Trophoblast cell (in vitro differentiated cells and primary cell): ENCODE data around the gene KCNMA1.

ENCODE experiments used
- DNase-seq, 2 donors: peaks; one replicate each; pipeline ENCODE4 v3.0.0-alpha.2; 2016
- H2AFZ ChIP-seq: 2 replicates; pipeline ENCODE4 v1.6.1; 2013; ENCODE audit warnings: low read length, moderate library complexity, mild to moderate bottlenecking; ENCODE audit not compliant: insufficient read depth, poor library complexity
- H2AK5ac ChIP-seq: 2 replicates; pipeline ENCODE4 v1.6.1; 2013; ENCODE audit warnings: mild to moderate bottlenecking, low read length
- H2BK120ac ChIP-seq: 2 replicates; pipeline ENCODE4 v1.6.1; 2013; ENCODE audit warnings: low read length, mild to moderate bottlenecking, moderate library complexity; ENCODE audit not compliant: insufficient read depth, poor library complexity
- H2BK12ac ChIP-seq: 2 replicates; pipeline ENCODE4 v1.6.1; 2013; ENCODE audit warnings: mild to moderate bottlenecking, low read length, moderate library complexity
- H2BK5ac ChIP-seq: 2 replicates; pipeline ENCODE4 v1.6.1; 2013; ENCODE audit warnings: low read length, low read depth, moderate library complexity, mild to moderate bottlenecking; ENCODE audit not compliant: poor library complexity
- H3K14ac ChIP-seq: 2 replicates; pipeline ENCODE4 v1.6.1; 2013; ENCODE audit warnings: mild to moderate bottlenecking, low read length
- H3K18ac ChIP-seq: 2 replicates; pipeline ENCODE4 v1.6.1; 2013; ENCODE audit warnings: mild to moderate bottlenecking, low read length
- H3K23ac ChIP-seq: 2 replicates; pipeline ENCODE4 v1.6.1; 2013; ENCODE audit warnings: low read length
- H3K27ac ChIP-seq: 2 replicates; pipeline ENCODE4 v1.5.1; 2013; ENCODE audit warnings: low read depth, mild to moderate bottlenecking, inconsistent platforms, low read length, moderate library complexity
- H3K27me3 ChIP-seq: 2 replicates; pipeline ENCODE4 v1.6.1; 2013; ENCODE audit warnings: inconsistent platforms, mild to moderate bottlenecking, low read length, moderate library complexity; ENCODE audit not compliant: insufficient read depth
- H3K36me3 ChIP-seq, 2 experiments: 1 replicate in 1 of 2; 2 replicates in 1 of 2; pipeline ENCODE4 v1.6.1; 2013; ENCODE audit warnings: low read length in 2 of 2, mild to moderate bottlenecking in 2 of 2, moderate library complexity in 1 of 2; ENCODE audit not compliant: insufficient read depth in 2 of 2, control insufficient read depth in 1 of 2
- H3K4ac ChIP-seq: 2 replicates; pipeline ENCODE4 v1.6.1; 2013; ENCODE audit warnings: low read depth, mild to moderate bottlenecking, low read length, moderate library complexity
- H3K4me1 ChIP-seq, 2 experiments: 1 replicate in 1 of 2; 2 replicates in 1 of 2; pipeline ENCODE4 v1.6.1; 2013; ENCODE audit warnings: low read length in 2 of 2, mild to moderate bottlenecking in 2 of 2, moderate library complexity in 1 of 2; ENCODE audit not compliant: insufficient read depth in 2 of 2, control insufficient read depth in 1 of 2
- H3K4me2 ChIP-seq: 2 replicates; pipeline ENCODE4 v1.6.1; 2013; ENCODE audit warnings: inconsistent platforms, mild to moderate bottlenecking, low read length, moderate library complexity
- H3K4me3 ChIP-seq: 2 replicates; pipeline ENCODE4 v1.5.1; 2013; ENCODE audit warnings: mild to moderate bottlenecking, low read depth, low read length, inconsistent platforms
- H3K79me1 ChIP-seq: one replicate; pipeline ENCODE4 v1.6.1; 2013; ENCODE audit warnings: low read length
- H3K79me2 ChIP-seq: 2 replicates; pipeline ENCODE4 v1.6.1; 2013; ENCODE audit warnings: low read length, mild to moderate bottlenecking; ENCODE audit not compliant: control insufficient read depth, insufficient read depth, poor library complexity
- H3K9ac ChIP-seq: 2 replicates; pipeline ENCODE4 v1.6.1; 2013; ENCODE audit warnings: mild to moderate bottlenecking, low read length
- H3K9me3 ChIP-seq: 2 replicates; pipeline ENCODE4 v1.6.1; 2013; ENCODE audit warnings: low read depth, mild to moderate bottlenecking, control low read depth, inconsistent platforms, low read length; ENCODE audit not compliant: insufficient read depth
- H4K12ac ChIP-seq: 2 replicates; pipeline ENCODE4 v1.6.1; 2013; ENCODE audit warnings: low read depth, mild to moderate bottlenecking, low read length, moderate library complexity
- H4K8ac ChIP-seq: 2 replicates; pipeline ENCODE4 v1.6.1; 2013; ENCODE audit warnings: low read depth, mild to moderate bottlenecking, low read length, moderate library complexity
- H4K91ac ChIP-seq: one replicate; pipeline ENCODE4 v1.6.1; 2013; ENCODE audit warnings: low read depth, mild to moderate bottlenecking, low read length, moderate library complexity
- WGBS: extraction: QIAGEN DNeasy Blood & Tissue Kit; methylation state at CpG from one replicate; pipeline ENCODE4 v1.1.7; 2013; ENCODE audit warnings: missing lambda C conversion rate; ENCODE audit not compliant: insufficient read length, insufficient coverage; ENCODE audit errors: extremely low coverage; 5-methylcytosine and 5-hydroxymethylcytosine counted together

The KCNMA1 gene

DNA sequence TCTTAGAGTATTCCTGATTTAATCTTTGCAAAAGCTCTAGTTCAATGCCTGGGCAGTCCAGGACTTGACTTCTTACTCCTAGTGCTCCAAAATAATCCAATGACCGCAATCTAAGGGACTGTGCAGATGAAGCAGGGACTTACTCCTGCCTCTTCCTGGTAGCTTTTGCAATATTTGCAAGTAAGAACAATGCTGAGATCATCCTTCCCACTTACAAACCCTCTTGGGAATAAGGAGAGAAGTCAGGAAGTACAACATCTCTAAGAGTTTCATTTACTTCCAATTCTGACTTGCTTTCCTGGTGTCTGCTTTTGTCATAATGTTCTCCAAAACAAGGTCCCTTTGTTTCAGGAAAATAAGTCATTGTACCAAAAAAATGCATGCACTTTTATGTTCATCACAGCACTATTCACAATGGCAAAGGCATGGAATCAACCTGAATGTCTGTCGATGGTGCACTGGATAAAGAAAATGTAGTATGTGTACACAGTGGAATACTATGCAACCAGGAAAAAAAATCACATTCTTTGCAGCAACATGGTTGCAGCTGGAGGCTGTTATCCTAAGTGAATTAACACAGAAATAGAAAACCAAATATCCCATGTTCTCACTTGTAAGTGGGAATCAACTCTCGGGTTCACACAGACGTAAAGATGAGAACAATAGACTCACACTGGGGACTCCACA is 7.1 kb upstream of the KCNMA1 start:
- no peak overlapping the region for H4K12ac ChIP-seq
- H3K27ac ChIP-seq, result no peak overlapping the region
- H3K4me2 ChIP-seq, result no peak overlapping the region
- H2BK120ac ChIP-seq, result no peak overlapping the region
- no CpG with 5 or more reads among the region's 4 CpGs for WGBS
- H3K14ac ChIP-seq, result no peak overlapping the region
- H2AFZ ChIP-seq, result no peak overlapping the region
- H2BK5ac ChIP-seq, result no peak overlapping the region
- no peak overlapping the region for H4K91ac ChIP-seq
- H3K23ac ChIP-seq, result no peak overlapping the region
- no peaks in the 10 kb centered on the region for H3K79me2 ChIP-seq
- H3K4ac ChIP-seq, result no peak overlapping the region
- H2BK12ac ChIP-seq, result no peak overlapping the region
- H3K27me3 ChIP-seq, result no peaks in the 10 kb centered on the region
- H3K9ac ChIP-seq, result no peak overlapping the region
- H3K4me1 ChIP-seq, result peaks cover 4 to 5% of the 10 kb centered on the region in 2 experiments
- H4K8ac ChIP-seq, result no peak overlapping the region
- no peak overlapping the region for H3K4me3 ChIP-seq
- no peaks in the 10 kb centered on the region for H3K9me3 ChIP-seq
- no peak overlapping the region for H2AK5ac ChIP-seq
- no peaks in the 10 kb centered on the region for H3K36me3 ChIP-seq
- DNase-seq, result no peak
- H3K79me1 ChIP-seq, result peaks cover 5% of the 10 kb centered on the region
- H3K18ac ChIP-seq, result no peak overlapping the region

DNA sequence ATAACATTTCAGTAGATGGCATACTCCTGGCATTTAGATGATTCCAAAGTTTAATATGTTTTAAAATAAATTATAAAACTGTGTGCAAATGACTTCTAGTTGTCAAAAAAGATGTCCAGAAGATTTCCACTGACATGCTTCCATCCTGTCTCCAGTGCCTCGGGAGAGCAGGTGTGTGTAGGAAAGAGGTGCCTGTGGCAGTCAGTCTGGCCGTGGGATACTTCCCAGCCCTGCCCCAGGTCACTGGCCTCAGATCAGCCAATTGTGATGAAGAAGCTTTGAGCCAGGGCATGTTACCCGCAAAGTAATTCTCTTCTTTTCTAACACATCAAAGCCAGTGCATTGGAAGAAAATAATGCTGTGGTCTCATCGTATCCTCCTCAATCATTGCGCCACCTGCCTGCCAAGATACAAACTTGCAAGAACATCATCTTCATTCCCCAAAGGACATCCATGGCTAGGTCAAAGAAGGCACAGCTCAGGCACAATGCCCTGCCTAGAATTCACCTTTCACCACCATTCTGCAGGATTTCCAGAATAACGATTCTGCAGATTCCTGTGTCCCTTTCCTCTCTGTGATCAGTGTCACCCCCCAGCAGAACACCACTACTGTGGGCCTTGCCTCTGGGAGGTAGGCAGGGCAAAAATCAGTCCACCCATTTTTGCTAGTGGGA is 6.3 kb upstream of the KCNMA1 start:
- H3K27me3 ChIP-seq, result no peaks in the 10 kb centered on the region
- WGBS, result no CpG with 5 or more reads among the region's 6 CpGs
- no peak overlapping the region for H2BK12ac ChIP-seq
- H3K79me2 ChIP-seq, result no peaks in the 10 kb centered on the region
- H4K91ac ChIP-seq, result no peak overlapping the region
- peak; percentile 35 to 72 for DNase-seq
- H3K27ac ChIP-seq, result no peak overlapping the region
- H3K79me1 ChIP-seq, result peaks cover 10% of the 10 kb centered on the region
- H3K4me2 ChIP-seq, result no peak overlapping the region
- H4K12ac ChIP-seq, result no peak overlapping the region
- no peak overlapping the region for H3K9ac ChIP-seq
- no peak overlapping the region for H3K18ac ChIP-seq
- no peak overlapping the region for H3K4ac ChIP-seq
- no peak overlapping the region for H3K23ac ChIP-seq
- H2AK5ac ChIP-seq, result no peak overlapping the region
- no peak overlapping the region for H2BK120ac ChIP-seq
- H3K14ac ChIP-seq, result no peak overlapping the region
- H3K9me3 ChIP-seq, result no peaks in the 10 kb centered on the region
- H2BK5ac ChIP-seq, result no peak overlapping the region
- no peak overlapping the region for H3K4me3 ChIP-seq
- no peak overlapping the region for H4K8ac ChIP-seq
- no peaks in the 10 kb centered on the region for H3K36me3 ChIP-seq
- H3K4me1 ChIP-seq, result peaks cover 6 to 11% of the 10 kb centered on the region in 2 experiments
- no peak overlapping the region for H2AFZ ChIP-seq

DNA sequence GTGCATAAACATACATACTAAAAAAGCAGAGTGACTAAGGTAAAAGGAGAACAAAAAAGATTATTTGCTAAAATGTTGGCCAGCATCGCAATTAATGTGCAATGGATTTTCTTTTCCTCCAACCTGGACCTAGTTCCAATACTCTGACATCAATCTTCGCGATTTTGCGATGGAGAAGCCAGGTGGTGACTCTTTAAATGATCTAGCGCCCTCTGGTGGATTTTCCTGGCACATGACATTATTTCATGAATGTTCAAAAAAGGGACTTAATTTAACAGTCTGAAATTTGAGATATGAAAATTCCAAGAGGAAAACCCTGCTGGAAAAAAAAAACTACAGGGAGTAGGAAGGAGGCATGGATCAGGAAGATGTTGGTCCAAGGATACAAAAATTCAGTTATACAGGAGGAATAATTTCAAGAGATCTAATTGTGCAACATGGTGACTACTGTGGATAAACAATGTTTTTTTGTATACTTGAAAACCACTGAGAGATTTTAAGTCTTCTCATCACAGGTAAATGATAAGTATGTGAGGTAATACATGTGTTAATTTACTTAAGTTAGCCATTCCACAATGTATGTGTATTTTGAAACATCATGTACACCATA is 4.3 kb upstream of the KCNMA1 start:
- Histone ChIP-seq H3K4ac (no peak overlapping the region), H3K14ac (no peak overlapping the region), H4K91ac (no peak overlapping the region), H4K12ac (no peak overlapping the region), H2BK12ac (no peak overlapping the region), H2AFZ (no peak overlapping the region), H2AK5ac (no peak overlapping the region), H3K9me3 (no peaks in the 10 kb centered on the region), H2BK5ac (no peak overlapping the region), H3K4me2 (no peak overlapping the region), H3K79me1 (peaks cover 26% of the 10 kb centered on the region), H3K9ac (no peak overlapping the region), H3K4me1 (peaks cover 10 to 16% of the 10 kb centered on the region in 2 experiments), H3K36me3 (no peaks in the 10 kb centered on the region), H3K27ac (no peak overlapping the region), H2BK120ac (no peak overlapping the region), H3K4me3 (no peak overlapping the region), H3K23ac (no peak overlapping the region), H3K27me3 (no peaks in the 10 kb centered on the region), H4K8ac (no peak overlapping the region), H3K79me2 (peaks cover 13% of the 10 kb centered on the region), H3K18ac (no peak overlapping the region)
- DNase-seq, result peak; percentile 51 to 93
- WGBS, result no CpG with 5 or more reads among the region's 5 CpGs

DNA sequence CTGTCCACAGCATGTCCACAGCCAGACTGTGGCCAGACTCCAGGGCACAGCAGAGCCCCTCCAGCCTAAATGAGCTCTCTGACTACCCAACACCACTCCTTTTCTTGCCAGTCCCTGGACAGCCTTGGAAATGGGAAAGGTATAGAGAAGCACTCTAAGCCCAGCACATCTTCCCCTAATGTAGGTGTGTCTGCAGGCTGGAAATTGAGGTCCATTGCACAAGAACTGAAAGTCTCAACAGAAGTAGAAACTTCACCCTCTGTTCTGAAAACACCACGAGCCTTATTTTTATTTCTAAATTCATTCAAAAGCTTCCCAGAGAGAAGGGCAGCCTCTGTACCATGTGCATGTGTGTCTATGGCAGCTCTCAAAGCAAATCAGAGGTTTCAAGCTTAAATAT is 3.7 kb upstream of the KCNMA1 start:
- Histone ChIP-seq H3K23ac (no peak overlapping the region), H3K14ac (peak overlapping the region; percentile 3), H4K8ac (no peak overlapping the region), H3K18ac (peak overlapping the region; percentile 1), H3K4me1 (peaks cover 10 to 16% of the 10 kb centered on the region in 2 experiments), H2BK120ac (peak overlapping the region; percentile 12), H3K27ac (no peak overlapping the region), H3K4me2 (no peak overlapping the region), H3K4ac (no peak overlapping the region), H4K12ac (no peak overlapping the region), H3K79me1 (peaks cover 31% of the 10 kb centered on the region), H3K9me3 (no peaks in the 10 kb centered on the region), H2AFZ (no peak overlapping the region), H3K36me3 (no peaks in the 10 kb centered on the region), H3K27me3 (no peaks in the 10 kb centered on the region), H2BK12ac (peak overlapping the region; percentile 7), H2BK5ac (peak overlapping the region; percentile 7), H3K9ac (peak overlapping the region; percentile 0), H2AK5ac (no peak overlapping the region), H4K91ac (peak overlapping the region; percentile 69), H3K4me3 (no peak overlapping the region), H3K79me2 (peaks cover 17% of the 10 kb centered on the region)
- WGBS, result no CpG with 5 or more reads among the region's 1 CpG
- no peak for DNase-seq
